Anterior cingulate cortex (tissue), 58 donors: ENCODE data around the gene GPR157.

Experiments used
- DNase-seq, 58 donors: peaks; one replicate each; lab custom pipeline; 2025; lab: John Stamatoyannopoulos, UW

GPR157 gene

GRCh38 chr1:9121496-9122409 lies 7.1 kb downstream of the GPR157 start:
- no peak for DNase-seq

- no peak for DNase-seq
Observed at GRCh38 chr1:9120312-9120958, 8.5 kb downstream of the GPR157 start.

- DNase-seq: no peak
Observed at GRCh38 chr1:9119745-9120144, 9.2 kb downstream of the GPR157 start.

- no peak for DNase-seq
Observed at GRCh38 chr1:9118186-9118585, 10.7 kb downstream of the GPR157 start.

GRCh38 chr1:9115351-9116205 lies 13.3 kb downstream of the GPR157 start:
- DNase-seq: no peak

- no peak for DNase-seq
Observed at GRCh38 chr1:9112961-9113880, 15.7 kb downstream of the GPR157 start.

GRCh38 chr1:9111957-9112356 lies 16.9 kb downstream of the GPR157 start:
- no peak for DNase-seq

GRCh38 chr1:9111357-9111691 lies 17.6 kb downstream of the GPR157 start:
- no peak for DNase-seq

GRCh38 chr1:9110669-9111356 lies 18.1 kb downstream of the GPR157 start:
- peak in 57 of 58 donors; percentile 8 to 93 (median 69) for DNase-seq

- no peak for DNase-seq
Observed at GRCh38 chr1:9108056-9108665, 20.7 kb downstream of the GPR157 start.

- no peak for DNase-seq
Observed at GRCh38 chr1:9107136-9107535, 21.8 kb downstream of the GPR157 start.

GRCh38 chr1:9106286-9106685 lies 22.6 kb downstream of the GPR157 start:
- DNase-seq: no peak

- no peak for DNase-seq
Observed at GRCh38 chr1:9105336-9105867, 23.5 kb downstream of the GPR157 start.

GRCh38 chr1:9101510-9102146 lies 27.3 kb downstream of the GPR157 start:
- DNase-seq: peak in 33 of 58 donors; percentile 2 to 46 (median 18)

- DNase-seq: no peak
Observed at GRCh38 chr1:9100471-9101043, 28.3 kb downstream of the GPR157 start.

- no peak for DNase-seq
Observed at GRCh38 chr1:9099555-9099954, 29.3 kb downstream of the GPR157 start.

- no peak for DNase-seq
Observed at GRCh38 chr1:9097947-9098705, 30.8 kb downstream of the GPR157 start.
